Measurements from ENCODE around the gene KMT2C. TPM values are rescaled to one million over a fixed set of nuclear protein-coding genes. Genes with fewer than 3 reads are reported as not detected.

KMT2C gene
- total and polyA plus RNA-seq, 10 of the 15 experiments (the other 5 are each of a cell fraction or from before 2014, with no cell fraction given), result 3.3 to 45.2 (median 19.2) TPM

DNA sequence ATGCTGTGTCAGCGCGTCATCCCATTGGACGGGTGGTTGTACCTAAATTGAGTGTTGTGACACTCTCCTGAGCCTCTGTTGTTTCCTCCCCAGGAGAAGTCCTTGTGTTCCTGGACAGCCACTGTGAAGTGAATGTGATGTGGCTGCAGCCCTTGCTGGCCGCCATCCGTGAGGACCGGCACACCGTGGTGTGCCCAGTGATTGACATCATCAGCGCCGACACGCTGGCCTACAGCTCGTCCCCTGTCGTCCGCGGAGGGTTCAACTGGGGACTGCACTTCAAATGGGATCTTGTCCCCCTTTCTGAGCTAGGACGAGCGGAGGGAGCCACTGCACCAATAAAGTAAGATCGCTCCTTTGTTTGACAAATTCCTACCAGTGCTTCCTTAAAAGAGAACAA is 327.9 kb downstream of the KMT2C start:
- H3K4me2 ChIP-seq (ENCODE audit: control insufficient read depth, insufficient read depth), result no peak overlapping the region
- intact Hi-C loops (cut with micrococcal nuclease; ENCODE audit: unreplicated experiment) (no loop called here), in situ Hi-C loops (cut with MboI) (no loop called here)
- FAIRE-seq (no peak), DNase-seq (ENCODE audit: low read depth, low spot score) (no peak), ATAC-seq (no peak)
- TF ChIP-seq, protein P1, sequence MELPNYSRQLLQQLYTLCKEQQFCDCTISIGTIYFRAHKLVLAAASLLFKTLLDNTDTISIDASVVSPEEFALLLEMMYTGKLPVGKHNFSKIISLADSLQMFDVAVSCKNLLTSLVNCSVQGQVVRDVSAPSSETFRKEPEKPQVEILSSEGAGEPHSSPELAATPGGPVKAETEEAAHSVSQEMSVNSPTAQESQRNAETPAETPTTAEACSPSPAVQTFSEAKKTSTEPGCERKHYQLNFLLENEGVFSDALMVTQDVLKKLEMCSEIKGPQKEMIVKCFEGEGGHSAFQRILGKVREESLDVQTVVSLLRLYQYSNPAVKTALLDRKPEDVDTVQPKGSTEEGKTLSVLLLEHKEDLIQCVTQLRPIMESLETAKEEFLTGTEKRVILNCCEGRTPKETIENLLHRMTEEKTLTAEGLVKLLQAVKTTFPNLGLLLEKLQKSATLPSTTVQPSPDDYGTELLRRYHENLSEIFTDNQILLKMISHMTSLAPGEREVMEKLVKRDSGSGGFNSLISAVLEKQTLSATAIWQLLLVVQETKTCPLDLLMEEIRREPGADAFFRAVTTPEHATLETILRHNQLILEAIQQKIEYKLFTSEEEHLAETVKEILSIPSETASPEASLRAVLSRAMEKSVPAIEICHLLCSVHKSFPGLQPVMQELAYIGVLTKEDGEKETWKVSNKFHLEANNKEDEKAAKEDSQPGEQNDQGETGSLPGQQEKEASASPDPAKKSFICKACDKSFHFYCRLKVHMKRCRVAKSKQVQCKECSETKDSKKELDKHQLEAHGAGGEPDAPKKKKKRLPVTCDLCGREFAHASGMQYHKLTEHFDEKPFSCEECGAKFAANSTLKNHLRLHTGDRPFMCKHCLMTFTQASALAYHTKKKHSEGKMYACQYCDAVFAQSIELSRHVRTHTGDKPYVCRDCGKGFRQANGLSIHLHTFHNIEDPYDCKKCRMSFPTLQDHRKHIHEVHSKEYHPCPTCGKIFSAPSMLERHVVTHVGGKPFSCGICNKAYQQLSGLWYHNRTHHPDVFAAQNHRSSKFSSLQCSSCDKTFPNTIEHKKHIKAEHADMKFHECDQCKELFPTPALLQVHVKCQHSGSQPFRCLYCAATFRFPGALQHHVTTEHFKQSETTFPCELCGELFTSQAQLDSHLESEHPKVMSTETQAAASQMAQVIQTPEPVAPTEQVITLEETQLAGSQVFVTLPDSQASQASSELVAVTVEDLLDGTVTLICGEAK (IDR thresholded peaks at IDR 0.05; ENCODE audit: borderline replicate concordance), result no peak
- TF ChIP-seq, protein P2, sequence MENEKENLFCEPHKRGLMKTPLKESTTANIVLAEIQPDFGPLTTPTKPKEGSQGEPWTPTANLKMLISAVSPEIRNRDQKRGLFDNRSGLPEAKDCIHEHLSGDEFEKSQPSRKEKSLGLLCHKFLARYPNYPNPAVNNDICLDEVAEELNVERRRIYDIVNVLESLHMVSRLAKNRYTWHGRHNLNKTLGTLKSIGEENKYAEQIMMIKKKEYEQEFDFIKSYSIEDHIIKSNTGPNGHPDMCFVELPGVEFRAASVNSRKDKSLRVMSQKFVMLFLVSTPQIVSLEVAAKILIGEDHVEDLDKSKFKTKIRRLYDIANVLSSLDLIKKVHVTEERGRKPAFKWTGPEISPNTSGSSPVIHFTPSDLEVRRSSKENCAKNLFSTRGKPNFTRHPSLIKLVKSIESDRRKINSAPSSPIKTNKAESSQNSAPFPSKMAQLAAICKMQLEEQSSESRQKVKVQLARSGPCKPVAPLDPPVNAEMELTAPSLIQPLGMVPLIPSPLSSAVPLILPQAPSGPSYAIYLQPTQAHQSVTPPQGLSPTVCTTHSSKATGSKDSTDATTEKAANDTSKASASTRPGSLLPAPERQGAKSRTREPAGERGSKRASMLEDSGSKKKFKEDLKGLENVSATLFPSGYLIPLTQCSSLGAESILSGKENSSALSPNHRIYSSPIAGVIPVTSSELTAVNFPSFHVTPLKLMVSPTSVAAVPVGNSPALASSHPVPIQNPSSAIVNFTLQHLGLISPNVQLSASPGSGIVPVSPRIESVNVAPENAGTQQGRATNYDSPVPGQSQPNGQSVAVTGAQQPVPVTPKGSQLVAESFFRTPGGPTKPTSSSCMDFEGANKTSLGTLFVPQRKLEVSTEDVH (IDR thresholded peaks at IDR 0.05; ENCODE audit: low read depth, partially characterized antibody), result no peak
- TF ChIP-seq, protein P3, sequence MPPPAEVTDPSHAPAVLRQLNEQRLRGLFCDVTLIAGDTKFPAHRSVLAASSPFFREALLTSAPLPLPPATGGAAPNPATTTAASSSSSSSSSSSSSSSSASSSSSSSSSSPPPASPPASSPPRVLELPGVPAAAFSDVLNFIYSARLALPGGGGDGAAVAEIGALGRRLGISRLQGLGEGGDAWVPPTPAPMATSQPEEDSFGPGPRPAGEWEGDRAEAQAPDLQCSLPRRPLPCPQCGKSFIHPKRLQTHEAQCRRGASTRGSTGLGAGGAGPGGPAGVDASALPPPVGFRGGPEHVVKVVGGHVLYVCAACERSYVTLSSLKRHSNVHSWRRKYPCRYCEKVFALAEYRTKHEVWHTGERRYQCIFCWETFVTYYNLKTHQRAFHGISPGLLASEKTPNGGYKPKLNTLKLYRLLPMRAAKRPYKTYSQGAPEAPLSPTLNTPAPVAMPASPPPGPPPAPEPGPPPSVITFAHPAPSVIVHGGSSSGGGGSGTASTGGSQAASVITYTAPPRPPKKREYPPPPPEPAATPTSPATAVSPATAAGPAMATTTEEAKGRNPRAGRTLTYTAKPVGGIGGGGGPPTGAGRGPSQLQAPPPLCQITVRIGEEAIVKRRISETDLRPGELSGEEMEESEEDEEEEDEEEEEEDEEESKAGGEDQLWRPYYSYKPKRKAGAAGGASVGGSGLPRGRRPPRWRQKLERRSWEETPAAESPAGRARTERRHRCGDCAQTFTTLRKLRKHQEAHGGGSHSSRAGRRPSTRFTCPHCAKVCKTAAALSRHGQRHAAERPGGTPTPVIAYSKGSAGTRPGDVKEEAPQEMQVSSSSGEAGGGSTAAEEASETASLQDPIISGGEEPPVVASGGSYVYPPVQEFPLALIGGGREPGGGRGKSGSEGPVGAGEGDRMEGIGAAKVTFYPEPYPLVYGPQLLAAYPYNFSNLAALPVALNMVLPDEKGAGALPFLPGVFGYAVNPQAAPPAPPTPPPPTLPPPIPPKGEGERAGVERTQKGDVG (CRISPR knock-in tag; IDR thresholded peaks at IDR 0.05), result no peak
- TF ChIP-seq POLR2AphosphoS5 (IDR thresholded peaks at IDR 0.05; ENCODE audit: low read length), result no peak
- no peak for TF ChIP-seq IRF4 (IDR thresholded peaks at IDR 0.05; ENCODE audit: low read depth, low read length)
- TF ChIP-seq ESRRA (IDR thresholded peaks at IDR 0.05; ENCODE audit: low read length), result no peak
- TF ChIP-seq EED (IDR thresholded peaks at IDR 0.05; ENCODE audit: low read depth), result no peak
- no peak for TF ChIP-seq HCFC1 (IDR thresholded peaks at IDR 0.05; ENCODE audit: low read length)
- no peak overlapping the region for H3K4me3 ChIP-seq
- H3K9me3 ChIP-seq (replicated peaks; ENCODE audit: control insufficient read depth, insufficient read depth, low read length), result no peaks in the 10 kb centered on the region
- ChIA-PET RAD21 (ENCODE audit: unreplicated experiment) (no interaction called here), POLR2A (no interaction called here), CTCF (no interaction called here), SMC1A (ENCODE audit: uncharacterized antibody, unreplicated experiment) (no interaction called here)
- H3K4me1 ChIP-seq (ENCODE audit: control insufficient read depth, insufficient read depth, low read length), result no peaks in the 10 kb centered on the region
- H3K36me3 ChIP-seq (ENCODE audit: control insufficient read depth in 2 of 2, insufficient read depth in 2 of 2, low read length in 1 of 2), result no peaks in the 10 kb centered on the region; a peak in 1 of 4 replicates
- no peaks in the 10 kb centered on the region for H4K20me1 ChIP-seq (ENCODE audit: control insufficient read depth, insufficient read depth)
- H3K27me3 ChIP-seq (replicated peaks in 1 of 2; ENCODE audit: control insufficient read depth in 2 of 2, insufficient read depth in 2 of 2, low read length in 1 of 2), result no peaks in the 10 kb centered on the region
- BruUV-seq (replicated peaks), result no TSS peak
- no peak overlapping the region for H3K27ac ChIP-seq (ENCODE audit: control insufficient read depth, insufficient read depth)
- 99% methylated on average over 17 of the region's 17 CpGs for WGBS (ENCODE audit: insufficient coverage, insufficient replicate concordance, low lambda C conversion rate, missing lambda C conversion rate)
- no peak overlapping the region for H3K9ac ChIP-seq (ENCODE audit: control insufficient read depth, insufficient read depth, low read length)
- no peaks in the 10 kb centered on the region for H3K79me2 ChIP-seq (ENCODE audit: control insufficient read depth, insufficient read depth, low read length)
- no peak overlapping the region for H2AFZ ChIP-seq (ENCODE audit: control insufficient read depth, low read depth, low read length)

All from GM12878 (cell line).